Measurements from ENCODE around the gene TPX2.

TPX2 gene

DNA sequence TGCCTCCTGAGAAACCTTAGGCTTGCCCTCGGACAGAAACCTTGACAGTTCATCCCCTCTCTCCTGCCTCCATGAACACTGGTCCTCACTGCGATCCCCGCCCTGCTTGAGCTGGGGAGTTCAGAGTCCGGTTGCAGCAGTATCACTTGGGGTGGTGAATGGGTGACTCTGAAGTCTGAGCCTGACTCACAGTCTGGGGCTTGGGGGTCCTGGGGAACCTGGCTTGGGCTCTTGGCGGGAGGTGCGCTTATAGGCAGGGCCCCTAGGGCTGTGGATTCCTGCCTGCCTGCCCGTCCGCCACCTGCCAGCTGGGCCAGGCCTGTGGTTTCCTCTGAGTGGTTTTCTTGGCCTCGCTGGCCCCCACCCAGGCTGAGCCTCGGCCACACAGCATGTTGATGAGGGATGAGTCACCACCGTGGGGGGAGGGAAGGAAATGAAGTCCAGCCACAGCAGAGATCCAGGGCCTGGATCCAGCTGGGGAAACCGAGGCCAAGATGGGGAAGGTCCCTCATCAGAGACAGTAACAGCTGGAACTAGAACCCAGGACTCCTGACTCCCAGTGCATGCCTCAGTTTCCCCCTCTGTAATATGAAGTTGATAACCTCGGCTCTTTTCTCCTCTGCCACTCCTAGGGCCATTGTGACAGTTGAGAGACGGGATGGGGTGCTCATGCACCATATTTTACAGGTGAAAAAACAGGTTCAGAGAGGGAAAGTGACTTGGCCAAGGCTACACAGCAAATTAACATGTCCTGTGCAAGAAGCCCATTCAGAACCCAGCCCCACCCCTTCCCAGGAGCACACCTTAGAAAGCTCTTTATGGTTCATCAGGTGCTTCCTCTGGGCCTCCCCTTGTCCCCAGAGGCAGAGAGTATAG, 97.1 kb downstream of the TPX2 start:
- H3K27ac Mint-ChIP-seq: no peak overlapping the region

DNA sequence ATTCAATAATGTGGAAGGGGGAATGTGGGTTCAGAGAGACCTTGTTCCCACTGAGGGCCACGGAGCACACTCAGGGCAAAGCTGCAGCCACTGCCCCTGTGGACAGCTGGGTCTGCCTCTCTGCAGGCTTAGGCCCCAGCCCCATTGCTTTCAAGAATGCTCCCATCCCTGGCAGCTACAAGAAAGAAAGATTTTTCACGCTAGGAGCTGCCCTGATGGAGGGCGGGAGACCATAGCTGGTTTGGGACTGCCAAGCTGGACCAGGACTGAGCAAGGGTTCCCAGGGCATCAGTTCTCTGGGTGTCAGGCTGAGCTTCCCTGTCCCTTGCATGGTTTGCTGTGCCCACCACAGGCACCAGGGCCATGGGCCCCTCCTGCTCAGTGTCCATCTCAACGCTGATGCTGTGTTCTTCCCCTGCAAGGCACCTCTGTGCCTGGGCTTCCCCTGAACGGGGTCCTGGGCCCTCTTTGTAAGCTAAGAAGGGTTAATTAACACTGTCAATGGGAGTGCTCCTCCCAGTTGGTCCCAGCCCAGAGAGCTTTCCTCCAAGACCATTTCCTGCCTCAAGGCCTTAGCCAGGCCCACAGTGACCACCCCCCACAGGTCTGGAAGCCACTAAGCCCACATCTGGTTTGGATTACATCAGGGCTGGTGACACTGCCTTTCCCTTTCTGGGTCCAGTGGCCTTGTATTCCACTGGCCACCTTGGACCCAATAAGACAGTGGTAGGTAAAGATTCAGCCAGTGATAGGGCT, 97.9 kb downstream of the TPX2 start:
- no peaks in the 10 kb centered on the region for H3K4me1 Mint-ChIP-seq (ENCODE audit: low read depth)
- no peaks in the 10 kb centered on the region for H3K9me3 Mint-ChIP-seq (ENCODE audit: low read depth)
- no peaks in the 10 kb centered on the region for H3K36me3 Mint-ChIP-seq
- H3K27me3 Mint-ChIP-seq: no peaks in the 10 kb centered on the region
- no peak overlapping the region for H3K4me3 Mint-ChIP-seq
- H3K27ac Mint-ChIP-seq: no peak overlapping the region

More for the DNA sequence above, 97.1 kb downstream of the TPX2 start:
- Mint-ChIP-seq H3K9me3 (ENCODE audit: low read depth) (no peaks in the 10 kb centered on the region), H3K4me1 (ENCODE audit: low read depth) (no peaks in the 10 kb centered on the region), H3K36me3 (no peaks in the 10 kb centered on the region), H3K4me3 (no peak overlapping the region), H3K27me3 (no peaks in the 10 kb centered on the region)

DNA sequence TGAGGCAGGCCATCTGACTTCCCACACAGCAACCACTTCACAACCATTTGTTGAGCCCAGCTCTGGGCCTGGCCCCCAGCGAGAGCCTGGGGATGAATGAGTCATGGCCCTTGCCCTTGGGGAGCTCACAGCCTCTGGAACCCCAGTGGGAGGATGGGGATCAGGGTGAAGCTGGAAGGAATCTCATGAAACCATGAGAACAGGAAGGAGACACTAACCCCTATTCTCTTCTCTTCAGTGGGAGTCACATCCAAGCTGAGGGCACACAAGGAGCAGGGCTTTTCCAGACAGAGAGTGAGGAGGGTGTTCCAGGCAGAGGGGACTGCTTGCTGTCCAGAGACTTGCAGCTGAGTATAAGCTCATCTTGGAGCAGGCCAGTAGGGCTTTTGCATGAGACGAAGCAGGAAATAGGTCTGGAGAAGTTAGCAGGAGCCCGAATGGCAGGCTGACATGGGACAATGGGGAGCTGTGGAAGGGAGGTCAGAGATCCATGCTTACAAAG, 98.9 kb downstream of the TPX2 start:
- Mint-ChIP-seq H3K9me3 (ENCODE audit: low read depth) (no peaks in the 10 kb centered on the region), H3K4me1 (ENCODE audit: low read depth) (no peaks in the 10 kb centered on the region), H3K27ac (no peak overlapping the region), H3K36me3 (no peaks in the 10 kb centered on the region), H3K27me3 (no peaks in the 10 kb centered on the region), H3K4me3 (no peak overlapping the region)

DNA sequence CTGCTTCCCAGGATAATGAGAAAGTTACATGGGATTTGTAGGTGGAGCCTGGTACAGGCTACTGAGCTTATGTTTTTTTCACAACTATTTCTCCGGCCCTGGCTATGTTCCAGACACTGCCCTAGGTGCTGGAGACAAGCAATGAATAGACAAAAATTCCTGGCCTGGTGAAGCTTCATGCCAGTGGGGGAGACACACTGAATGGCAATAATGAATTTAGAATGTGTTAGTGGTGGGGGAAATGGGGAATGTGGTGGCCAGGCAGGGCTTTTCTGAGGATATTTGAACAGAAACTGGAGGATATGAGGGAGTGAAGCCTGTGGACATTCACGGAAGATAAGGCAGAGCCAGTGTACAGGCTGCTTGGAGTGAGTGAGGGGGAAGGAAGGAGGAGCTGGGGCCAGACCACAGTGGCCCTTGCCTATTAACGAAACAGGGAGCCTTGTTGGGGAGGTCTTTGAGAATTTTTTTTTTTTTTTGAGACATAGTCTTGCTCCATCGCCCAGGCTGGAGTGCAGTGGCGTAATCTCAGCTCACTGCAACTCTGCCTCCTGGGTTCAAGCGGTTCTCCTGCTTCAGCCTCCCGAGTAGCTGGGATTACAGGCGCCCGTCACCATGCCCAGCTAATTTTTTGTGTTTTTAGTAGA, 99.7 kb downstream of the TPX2 start:
- no peaks in the 10 kb centered on the region for H3K4me1 Mint-ChIP-seq (ENCODE audit: low read depth)
- H3K27ac Mint-ChIP-seq: no peak overlapping the region
- H3K36me3 Mint-ChIP-seq: no peaks in the 10 kb centered on the region
- no peak overlapping the region for H3K4me3 Mint-ChIP-seq
- no peaks in the 10 kb centered on the region for H3K9me3 Mint-ChIP-seq (ENCODE audit: low read depth)
- H3K27me3 Mint-ChIP-seq: no peaks in the 10 kb centered on the region

DNA sequence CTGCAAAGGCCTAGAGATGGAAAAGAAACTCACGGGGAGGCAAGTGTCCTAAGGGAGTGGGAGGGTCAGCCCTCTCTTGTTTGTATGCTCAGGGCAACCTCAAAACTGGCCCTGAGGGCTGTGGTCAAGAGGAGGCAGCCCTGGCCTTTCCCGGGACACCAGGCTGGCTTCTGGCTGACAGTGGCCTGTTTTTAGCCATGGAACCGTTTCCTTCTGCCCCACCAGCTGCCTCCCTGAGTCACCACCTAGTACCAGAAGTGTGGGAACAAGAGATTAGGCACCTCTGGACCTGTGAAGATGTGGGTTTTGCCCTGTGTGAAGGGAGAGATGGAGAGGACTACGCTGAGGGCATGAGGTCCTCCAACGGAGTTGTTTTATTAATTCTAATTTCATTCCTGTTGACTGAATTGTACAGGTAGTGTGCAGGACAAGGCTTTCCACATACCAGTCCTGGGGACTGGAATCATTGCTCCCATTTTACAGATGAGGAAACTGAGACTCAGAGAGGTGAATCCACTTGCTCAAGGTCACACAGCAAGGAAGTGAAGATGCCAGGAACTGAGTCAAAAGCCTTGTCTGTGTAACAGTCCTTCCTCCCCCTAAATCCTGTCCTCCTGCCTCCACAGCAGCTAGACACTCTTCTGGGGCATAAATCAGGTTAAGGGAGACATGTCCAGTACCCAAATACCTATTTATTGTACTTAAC, 100.8 kb downstream of the TPX2 start:
- H3K9me3 Mint-ChIP-seq (ENCODE audit: low read depth): no peaks in the 10 kb centered on the region
- H3K4me1 Mint-ChIP-seq (ENCODE audit: low read depth): no peaks in the 10 kb centered on the region
- no peaks in the 10 kb centered on the region for H3K27me3 Mint-ChIP-seq
- no peak overlapping the region for H3K27ac Mint-ChIP-seq
- no peaks in the 10 kb centered on the region for H3K36me3 Mint-ChIP-seq
- no peak overlapping the region for H3K4me3 Mint-ChIP-seq

DNA sequence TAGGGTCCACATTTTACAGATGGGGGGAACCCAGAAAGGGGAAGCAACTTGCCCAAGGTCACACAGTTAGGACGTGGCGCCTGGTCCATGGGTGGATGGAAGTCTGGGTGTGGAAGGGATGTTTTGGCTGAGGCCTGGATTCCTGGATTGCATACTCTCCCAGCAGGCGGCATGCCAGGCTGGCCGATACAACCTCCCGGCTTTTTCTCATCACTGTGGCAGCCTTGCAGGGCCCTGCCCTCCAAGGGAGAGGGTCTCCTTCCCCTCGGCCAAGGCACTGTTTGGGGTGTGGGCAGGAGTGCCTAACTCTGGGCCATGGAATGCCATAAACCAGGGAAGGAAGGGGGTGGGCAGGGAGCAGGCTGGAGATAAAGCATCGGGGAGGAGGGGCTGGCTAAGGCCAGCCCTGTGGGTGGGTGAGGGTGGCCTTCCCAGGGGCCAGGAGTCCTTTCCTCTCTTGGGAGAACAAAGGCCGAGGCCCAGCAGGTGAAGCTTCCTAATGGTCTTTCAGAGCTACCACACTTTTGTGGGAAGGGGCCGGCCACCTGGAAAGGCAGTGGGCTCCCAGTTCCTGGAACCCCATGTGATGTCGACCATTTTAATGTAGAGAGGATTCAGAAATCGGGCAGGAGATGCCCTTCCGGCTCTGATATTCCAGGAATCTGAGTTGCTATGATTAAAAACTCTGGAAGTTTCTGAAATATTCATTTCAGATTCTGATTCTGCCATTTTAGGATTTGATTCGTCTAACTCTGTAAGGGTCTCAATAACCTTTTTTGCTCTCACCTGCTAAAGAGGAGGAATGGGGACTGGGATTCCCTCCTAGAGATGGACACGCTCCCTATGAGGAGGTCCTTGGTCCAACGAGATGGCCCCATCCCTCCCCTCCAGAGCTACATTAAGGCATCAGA, 102.1 kb downstream of the TPX2 start:
- Mint-ChIP-seq H3K36me3 (no peaks in the 10 kb centered on the region), H3K27ac (no peak overlapping the region), H3K4me3 (no peak overlapping the region), H3K4me1 (ENCODE audit: low read depth) (no peaks in the 10 kb centered on the region), H3K27me3 (no peaks in the 10 kb centered on the region), H3K9me3 (ENCODE audit: low read depth) (no peaks in the 10 kb centered on the region)

DNA sequence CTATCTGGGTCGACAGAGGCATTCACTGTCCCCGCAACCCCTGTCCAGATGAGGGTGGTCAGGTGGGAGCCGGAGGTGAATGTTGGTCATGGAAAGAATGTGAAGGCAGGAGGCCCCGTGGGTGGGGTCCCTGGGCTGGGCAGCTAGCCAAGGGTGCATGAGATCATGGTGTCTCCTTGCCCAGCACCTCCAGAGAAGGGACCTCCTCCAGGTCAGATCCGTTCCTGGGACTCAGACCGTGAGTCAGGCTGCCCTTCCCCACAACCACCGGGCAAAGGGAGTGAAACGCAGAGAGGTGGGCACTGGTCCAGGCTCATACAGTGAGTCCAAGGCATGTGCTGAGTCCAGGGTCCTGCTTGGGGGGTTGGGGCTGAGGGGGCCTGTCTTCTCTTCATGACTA, 102.8 kb downstream of the TPX2 start:
- H3K9me3 Mint-ChIP-seq (ENCODE audit: low read depth): no peaks in the 10 kb centered on the region
- H3K27me3 Mint-ChIP-seq: no peaks in the 10 kb centered on the region
- H3K27ac Mint-ChIP-seq: no peak overlapping the region
- no peaks in the 10 kb centered on the region for H3K4me1 Mint-ChIP-seq (ENCODE audit: low read depth)
- no peak overlapping the region for H3K4me3 Mint-ChIP-seq
- H3K36me3 Mint-ChIP-seq: no peaks in the 10 kb centered on the region

DNA sequence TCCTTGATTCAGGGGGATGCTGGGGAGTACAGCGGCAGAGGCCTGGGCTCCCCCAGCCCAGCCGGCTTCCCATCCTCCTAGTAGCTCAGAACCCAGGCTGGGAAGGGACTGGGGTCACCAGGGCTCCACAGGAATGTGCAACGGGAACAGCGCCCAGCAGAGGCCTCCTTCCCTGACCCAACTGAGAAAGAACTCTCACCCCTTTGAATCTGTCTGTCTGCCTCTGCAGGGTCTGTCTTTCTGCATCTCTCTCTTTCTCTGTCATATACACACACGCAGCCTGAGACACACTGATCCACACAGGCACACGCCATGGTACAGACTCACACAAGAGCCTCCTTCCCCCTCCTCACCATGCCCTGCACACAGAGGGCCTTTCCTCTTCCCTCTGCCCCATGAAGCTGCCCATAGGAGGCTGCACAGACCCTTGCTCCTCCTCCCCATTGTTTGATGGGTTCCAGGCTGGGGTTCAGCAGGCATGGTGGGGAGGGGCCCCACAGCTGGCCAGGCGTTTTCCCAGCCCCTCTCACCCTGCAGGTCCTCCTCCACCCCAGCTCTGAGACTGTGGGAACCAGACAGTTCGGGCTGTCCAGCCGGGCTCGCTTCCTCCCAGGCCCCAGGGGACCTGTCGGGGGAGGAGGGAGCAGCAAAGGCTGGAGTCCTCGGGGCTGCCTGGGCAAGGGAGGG, 103.5 kb downstream of the TPX2 start:
- Mint-ChIP-seq H3K27ac (no peak overlapping the region), H3K27me3 (no peaks in the 10 kb centered on the region), H3K9me3 (ENCODE audit: low read depth) (no peaks in the 10 kb centered on the region), H3K4me3 (no peak overlapping the region), H3K36me3 (no peaks in the 10 kb centered on the region), H3K4me1 (ENCODE audit: low read depth) (no peaks in the 10 kb centered on the region)

DNA sequence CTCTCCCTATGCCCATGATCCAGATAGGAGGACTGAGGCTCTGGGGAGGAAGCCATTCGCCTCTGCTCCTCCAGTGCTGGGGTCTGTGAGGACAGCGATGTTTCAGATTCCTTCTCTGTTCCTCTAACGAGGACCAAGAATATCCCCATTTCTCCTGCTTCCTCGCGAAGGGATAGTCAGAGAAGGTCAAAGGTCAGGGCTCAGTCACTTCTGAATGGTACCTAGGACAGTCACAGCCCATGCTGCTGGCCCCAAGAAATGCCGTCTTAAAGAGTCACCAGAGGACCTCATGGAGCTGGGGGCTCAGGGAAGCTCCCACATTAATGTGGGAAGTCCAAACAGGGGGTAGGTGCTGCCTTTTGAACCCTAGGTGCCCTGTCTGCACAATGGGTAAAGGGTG, 104.2 kb downstream of the TPX2 start:
- Mint-ChIP-seq H3K4me3 (no peak overlapping the region), H3K4me1 (ENCODE audit: low read depth) (no peaks in the 10 kb centered on the region), H3K36me3 (no peaks in the 10 kb centered on the region), H3K27me3 (no peaks in the 10 kb centered on the region), H3K9me3 (ENCODE audit: low read depth) (no peaks in the 10 kb centered on the region), H3K27ac (no peak overlapping the region)

DNA sequence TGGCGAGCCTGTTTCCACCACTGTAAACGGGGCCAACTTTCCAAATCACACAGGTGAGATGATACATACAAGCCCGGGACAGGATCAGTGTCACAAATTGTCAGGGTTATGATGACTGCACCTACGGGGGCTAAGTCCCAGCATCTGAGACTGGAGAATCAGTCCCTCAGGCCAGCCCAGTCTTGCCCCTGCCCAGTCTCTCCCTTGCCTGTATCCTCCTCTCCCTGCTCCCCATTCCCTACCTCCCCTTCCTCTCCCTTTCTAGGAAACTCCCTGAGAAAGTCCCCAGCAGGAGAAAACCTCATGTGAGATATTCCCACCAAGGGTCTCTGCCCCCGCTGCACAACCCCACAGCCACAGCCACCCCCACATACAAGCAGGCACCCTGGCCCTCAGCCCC, 104.8 kb downstream of the TPX2 start:
- no peak overlapping the region for H3K4me3 Mint-ChIP-seq
- no peaks in the 10 kb centered on the region for H3K4me1 Mint-ChIP-seq (ENCODE audit: low read depth)
- H3K9me3 Mint-ChIP-seq (ENCODE audit: low read depth): no peaks in the 10 kb centered on the region
- no peaks in the 10 kb centered on the region for H3K36me3 Mint-ChIP-seq
- no peaks in the 10 kb centered on the region for H3K27me3 Mint-ChIP-seq
- no peak overlapping the region for H3K27ac Mint-ChIP-seq

DNA sequence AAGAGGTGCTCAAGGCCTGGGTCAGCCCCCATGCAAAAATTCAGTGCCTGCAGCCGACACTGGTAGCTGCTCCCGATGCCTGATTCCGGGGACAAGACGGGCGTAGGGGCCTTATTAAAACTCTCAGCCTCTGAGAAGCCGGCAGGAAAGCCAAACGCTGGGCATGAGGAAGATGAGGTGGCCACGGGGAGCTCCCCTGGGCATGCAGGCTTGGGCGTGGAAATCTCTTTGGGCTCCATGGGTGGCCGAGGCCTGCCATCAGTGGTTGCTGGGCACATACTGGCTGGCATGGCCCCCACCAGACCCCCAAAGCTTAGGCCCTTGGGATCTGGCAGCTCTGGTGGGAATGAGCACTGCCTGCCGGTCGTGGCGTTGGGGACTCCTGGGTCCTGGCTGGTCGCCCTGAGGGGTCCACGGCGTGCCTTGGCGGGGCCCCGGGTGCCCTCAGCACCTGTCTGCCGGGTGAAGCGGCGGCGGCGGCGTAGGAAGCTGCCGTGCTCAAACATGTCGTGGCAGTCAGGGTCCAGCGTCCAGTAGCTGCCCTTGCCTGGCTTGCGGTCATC, 105.7 kb downstream of the TPX2 start:
- Mint-ChIP-seq H3K9me3 (ENCODE audit: low read depth) (no peaks in the 10 kb centered on the region), H3K27ac (no peak overlapping the region), H3K36me3 (no peaks in the 10 kb centered on the region), H3K4me1 (ENCODE audit: low read depth) (no peaks in the 10 kb centered on the region), H3K4me3 (no peak overlapping the region), H3K27me3 (no peaks in the 10 kb centered on the region)

DNA sequence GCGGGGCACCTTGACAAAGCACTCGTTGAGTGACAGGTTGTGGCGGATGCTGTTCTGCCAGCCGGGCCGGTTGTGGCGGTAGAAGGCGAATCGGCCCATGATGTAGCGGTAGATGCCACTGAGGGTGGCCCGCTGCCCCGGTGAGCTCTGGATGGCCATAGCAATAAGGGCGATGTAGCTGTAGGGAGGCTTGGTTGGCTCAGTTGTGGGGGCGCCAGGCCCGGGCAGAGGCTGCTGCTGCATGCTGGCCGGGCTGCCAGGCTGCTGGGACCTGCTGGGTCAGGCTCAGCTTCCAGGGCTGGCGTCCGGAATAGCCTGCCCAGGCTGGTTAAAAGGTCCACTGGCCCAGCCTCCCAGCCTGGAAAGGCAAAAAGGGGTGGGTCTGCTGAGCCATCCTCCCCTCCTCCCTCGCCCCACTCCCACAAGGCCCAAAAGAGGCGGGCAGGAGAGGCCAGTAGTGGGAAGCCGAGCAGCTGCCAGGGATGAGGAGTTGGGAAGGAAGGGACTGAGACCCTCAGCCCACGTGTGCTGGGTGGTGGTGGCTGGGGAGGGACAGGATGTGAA, 106.3 kb downstream of the TPX2 start, which contains the start of gene FOXS1:
FOXS1 (minus strand) TSS at position 305 of the 564 bp plus-strand sequence; CDS start at position 243, 62 bp downstream.
- no peak within 1 kb of the TSS for H3K4me3 Mint-ChIP-seq

DNA sequence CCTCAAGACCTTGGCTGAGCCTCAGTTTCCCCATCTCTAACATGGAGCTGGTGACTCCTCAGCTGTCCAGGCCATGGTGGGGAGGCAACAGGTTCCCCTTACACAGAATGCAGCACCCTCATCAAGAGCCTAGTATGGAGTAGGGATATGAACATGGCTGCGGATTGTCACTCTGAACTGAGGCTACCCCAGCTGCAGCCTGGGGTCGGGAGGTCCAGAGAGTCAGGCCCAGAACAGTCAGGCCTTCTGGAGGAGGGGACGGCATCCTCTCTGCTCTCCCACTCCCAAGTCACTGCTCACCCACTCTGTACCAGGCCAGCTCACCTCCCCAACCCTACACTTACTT, 107.7 kb downstream of the TPX2 start:
- H3K27me3 Mint-ChIP-seq: peaks cover 4% of the 10 kb centered on the region
- no peaks in the 10 kb centered on the region for H3K4me1 Mint-ChIP-seq (ENCODE audit: low read depth)
- H3K36me3 Mint-ChIP-seq: no peaks in the 10 kb centered on the region
- H3K27ac Mint-ChIP-seq: no peak overlapping the region
- no peaks in the 10 kb centered on the region for H3K9me3 Mint-ChIP-seq (ENCODE audit: low read depth)
- H3K4me3 Mint-ChIP-seq: no peak overlapping the region

More for the DNA sequence above, 106.3 kb downstream of the TPX2 start, which contains the start of gene FOXS1:
- Mint-ChIP-seq H3K27ac (no peak within 1 kb of the TSS), H3K9me3 (ENCODE audit: low read depth) (no peaks in the 10 kb centered on the region), H3K27me3 (no peaks in the 10 kb centered on the region), H3K4me1 (ENCODE audit: low read depth) (no peaks in the 10 kb centered on the region), H3K36me3 (no peaks in the 10 kb centered on the region)
